CD4-positive, alpha-beta T cell treated with Interferon alpha-2 for 1 hour (primary cell): ENCODE data around the gene LDLRAD3.

Experiments
- DNase-seq, 2 donors: peaks; one replicate each; pipeline ENCODE4 v3.0.0-alpha.2; 2020 to 2022

LDLRAD3 gene

DNA sequence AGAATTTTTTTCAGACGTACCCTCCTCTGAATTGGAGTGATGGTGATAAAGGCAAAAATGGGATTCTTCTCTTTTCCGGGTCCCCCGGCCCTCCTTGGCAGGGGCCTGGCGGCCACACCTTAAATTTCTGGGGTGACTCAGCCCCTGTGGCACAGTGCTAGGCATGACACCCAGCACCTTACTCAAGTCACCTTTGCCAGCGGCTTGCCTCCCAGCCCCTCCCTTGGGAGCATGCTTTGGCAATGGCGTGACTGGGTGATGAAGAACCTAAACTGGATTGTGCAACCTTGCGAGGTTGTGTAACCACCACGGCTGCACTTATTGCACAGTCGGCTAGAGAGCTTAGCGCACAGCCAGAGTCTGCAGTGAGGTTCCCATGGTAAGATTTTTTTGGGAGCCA, 16.2 kb upstream of the LDLRAD3 start:
- peak in 1 of 2 donors; percentile 44 for DNase-seq

DNA sequence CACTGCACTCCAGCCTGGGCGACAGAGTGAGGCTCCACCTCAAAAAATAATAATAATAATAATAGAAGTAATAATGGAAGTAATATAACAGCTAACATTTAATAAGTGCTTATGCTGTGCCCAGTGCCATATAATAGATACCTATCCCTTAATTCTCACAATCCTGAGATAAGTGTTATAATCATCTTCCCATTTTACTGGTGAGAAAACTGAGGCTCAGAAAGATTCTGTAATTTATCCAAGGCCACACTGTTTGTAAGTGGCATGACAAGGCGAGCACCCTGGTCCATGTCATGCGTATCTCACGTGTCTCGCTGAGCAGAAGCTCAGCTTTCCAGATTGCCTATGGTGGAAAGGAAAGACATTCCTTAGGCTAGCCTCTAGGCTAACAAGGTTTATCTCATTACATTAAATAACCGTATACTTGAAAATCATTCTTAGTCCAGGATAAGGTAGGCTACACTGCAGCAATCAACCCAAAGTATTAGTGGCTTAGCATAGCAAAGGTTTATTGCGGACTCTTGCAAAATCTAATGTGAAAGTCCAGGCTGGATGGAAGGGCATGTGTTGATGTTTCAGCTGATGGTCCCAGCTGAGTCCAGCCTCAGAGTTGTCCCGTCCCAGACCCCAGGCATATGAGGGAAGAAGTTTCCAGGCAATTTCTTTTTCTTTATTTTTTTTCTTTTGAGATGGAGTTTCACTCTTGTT, 15.0 kb upstream of the LDLRAD3 start:
- no peak for DNase-seq

DNA sequence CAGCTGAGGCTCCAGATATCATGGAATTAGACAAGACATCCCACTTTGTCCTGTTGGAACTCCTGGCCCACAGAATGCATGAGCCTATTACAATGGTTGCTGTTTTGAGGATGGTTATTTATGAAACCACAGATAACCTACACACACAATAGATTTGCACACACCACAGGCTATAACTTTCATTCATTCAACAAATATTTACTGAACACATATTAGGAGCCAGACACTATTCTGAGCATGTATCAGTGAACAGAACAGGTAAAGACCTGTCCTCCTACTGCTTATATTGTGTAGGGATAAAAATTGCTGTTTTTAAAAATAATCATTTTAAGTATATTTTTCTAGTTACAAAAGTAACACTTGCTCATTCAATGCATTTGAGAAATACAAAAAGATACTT, 13.4 kb upstream of the LDLRAD3 start:
- DNase-seq = no peak

GRCh38 chr11:35932121-35932520, 11.7 kb upstream of the LDLRAD3 start:
- DNase-seq = no peak

- peak in 1 of 2 donors; percentile 9 for DNase-seq
These were observed 11.1 kb upstream of the LDLRAD3 start for GRCh38 chr11:35932681-35933319.

DNA sequence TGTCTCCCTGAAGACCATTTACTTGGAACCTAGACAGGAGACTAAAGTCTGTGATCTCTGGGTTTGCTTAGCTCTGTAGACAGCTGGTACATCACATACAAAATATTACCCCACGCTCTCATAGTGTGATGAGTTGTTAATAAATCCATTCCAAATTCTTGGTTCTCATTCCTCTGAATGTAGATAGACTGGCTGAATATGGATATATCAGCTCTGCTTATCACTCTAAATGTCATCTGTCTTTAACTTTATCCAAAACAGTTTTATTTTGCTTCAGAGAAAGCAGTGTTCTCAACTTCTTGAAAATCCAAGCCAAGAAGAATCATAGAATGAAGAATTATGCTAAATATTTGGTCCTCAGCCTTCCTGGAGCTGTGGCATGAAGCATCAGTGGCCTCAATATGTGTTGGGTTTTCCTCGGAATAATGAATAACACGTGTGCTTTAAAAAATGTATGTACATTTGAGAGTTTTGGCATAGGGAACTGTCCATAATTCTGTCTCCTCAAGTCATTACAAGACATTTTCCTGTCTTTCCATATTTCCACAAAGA, 10.5 kb upstream of the LDLRAD3 start:
- DNase-seq = no peak

DNA sequence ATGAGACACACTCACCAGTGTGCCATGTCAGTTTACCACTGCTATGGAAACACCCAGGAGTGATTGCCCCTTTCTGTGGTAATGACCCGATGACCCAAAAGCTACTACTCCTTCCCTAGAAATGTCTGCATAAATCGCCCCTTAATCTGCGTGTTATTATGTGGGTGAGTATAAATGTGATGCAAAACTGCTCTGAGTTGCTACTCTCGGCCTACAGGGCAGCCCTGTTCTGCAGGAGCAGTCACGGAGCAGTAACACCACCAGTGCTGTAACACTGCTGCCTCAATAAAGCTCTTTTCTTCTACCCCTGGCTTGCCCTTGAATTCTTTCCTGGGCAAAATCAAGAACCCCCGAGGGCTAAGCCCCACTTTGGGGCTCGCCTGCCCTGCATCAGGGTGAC, 9.6 kb upstream of the LDLRAD3 start:
- DNase-seq = no peak

DNA sequence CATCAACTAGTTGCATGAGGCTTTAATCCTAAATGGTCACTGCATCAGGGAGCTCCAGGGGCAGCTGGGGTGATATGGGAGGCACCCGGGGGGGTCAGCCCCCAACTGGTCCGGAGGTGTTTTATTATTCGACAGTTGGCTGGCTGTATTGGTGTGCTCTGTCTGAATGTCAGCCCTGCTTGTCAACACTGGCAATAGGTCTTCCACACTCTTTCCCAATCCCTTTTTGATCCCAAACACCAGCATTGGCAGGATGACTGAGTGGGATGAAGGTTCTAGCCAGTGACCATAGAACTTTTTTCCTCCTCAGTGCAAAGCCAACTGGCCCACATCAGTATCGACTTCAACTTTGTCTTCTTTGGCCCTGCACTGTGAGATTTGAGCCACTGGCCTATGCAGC, 8.9 kb upstream of the LDLRAD3 start:
- DNase-seq = no peak

DNA sequence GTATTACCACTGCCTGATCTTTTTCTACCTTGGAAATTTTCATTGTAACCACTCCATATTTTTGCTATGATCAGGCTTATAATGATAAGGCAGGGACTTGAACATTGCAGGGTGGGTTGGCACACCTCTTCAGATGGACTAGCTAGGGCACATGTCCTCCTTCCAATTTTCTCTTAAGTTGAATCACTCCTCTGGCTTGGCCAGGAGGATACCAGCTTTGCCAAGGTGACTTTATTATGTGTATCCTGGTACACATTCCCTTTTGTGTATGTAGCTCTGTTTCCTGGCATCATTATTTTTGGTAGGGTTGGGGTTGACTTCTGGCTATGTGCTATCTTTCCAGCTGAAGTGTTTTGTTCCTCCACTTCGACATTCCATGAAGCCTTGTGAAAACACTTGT, 8.5 kb upstream of the LDLRAD3 start:
- DNase-seq = no peak

GRCh38 chr11:35937111-35937510, 6.8 kb upstream of the LDLRAD3 start:
- DNase-seq = no peak

DNA sequence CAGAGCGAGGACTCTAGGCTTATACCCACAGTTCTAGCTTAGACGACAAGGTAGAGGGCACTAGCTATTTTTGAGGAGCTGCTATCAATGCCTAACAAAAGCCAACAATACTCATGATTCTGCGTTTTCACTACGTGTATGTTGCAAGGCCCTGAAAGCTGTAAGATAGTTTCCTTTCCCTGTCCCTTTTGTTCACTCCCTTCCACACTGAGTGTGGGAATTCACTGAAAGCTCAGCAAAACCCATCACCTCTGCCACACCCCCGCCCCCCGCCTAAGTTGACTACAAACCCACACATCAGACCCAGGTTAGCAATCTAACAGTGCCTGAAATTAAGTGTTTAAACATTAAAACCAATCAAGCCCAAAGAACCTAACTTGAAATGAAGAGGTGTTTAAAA, 6.2 kb upstream of the LDLRAD3 start:
- DNase-seq = no peak

DNA sequence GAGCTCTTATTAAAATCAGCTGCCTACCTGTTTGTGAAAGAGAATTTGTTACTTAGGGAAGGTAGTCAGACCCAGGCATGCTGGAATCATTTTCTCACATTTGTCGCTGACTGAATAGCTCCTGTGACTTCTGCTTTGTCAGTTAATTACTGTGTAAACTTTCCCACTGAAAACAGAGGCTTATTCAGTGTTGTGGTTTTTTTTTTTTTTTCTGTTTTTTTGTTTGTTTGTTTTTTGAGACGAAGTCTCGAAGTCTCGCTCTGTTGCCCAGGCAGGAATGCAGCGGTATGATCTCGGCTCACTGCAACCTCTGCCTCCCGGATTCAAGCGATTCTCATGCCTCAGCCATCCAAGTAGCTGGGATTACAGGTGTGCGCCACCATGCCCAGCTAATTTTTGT, 5.6 kb upstream of the LDLRAD3 start:
- no peak for DNase-seq

DNA sequence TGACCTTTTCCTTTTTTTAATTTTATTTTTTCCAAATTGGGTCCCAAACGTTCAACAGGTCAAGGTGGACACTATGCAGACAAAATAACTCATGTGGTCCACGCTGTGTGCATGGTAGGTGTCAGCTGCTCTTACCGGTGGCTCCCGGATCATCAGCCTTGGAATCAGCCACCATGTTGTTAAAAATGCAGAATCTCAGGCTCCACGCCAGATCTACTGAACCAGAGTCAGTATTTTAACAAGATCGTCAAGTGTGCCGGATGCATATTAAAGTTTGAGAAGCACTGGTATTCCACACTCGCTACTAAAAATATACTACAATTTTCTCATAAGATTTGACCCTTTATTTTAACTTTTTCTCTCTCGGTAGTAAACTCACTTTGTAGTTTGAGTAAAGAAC, 553 bp upstream of the LDLRAD3 start:
- no peak for DNase-seq

- no peak for DNase-seq
These were observed 758 bp downstream of the LDLRAD3 start for GRCh38 chr11:35944503-35945136.

DNA sequence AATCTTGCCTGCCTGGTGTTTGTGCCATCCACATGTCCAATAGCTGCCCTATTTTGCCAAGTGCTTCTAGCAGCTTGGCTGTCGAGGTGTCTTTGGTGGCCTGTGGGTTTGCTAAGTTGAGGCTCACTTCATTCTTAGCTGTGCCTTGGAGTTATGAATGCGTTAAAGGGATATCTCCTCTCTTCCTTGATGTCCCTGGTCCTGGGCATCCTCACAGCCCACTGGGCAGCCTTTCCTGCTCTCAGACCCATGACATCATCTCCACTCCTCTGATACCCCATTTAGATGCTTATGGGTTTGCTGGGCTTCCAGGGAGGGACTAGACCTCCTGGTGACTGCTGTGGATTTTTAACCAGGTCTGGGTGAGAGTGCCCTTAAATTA, 1.3 kb downstream of the LDLRAD3 start:
- DNase-seq = no peak

GRCh38 chr11:35946766-35947165, 2.9 kb downstream of the LDLRAD3 start:
- no peak for DNase-seq

DNA sequence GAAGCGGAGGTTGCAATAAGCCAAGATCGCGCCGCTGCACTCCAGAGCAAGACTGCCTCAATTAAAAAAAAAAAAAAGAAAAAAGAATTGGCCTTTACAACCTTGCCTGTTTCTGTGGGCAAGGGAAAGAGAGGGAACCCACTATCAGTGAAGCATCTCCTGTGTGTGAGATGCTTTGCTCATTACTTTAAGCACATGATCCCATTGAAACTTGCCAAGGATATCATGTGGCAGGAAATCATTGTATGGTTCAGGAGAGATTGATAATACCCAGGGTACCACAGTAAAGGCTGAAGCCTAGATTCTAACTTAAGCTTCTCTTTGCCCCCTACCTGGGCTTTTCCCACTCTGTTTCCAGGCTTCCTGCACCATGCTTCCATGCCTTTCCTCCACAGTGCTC, 3.6 kb downstream of the LDLRAD3 start:
- no peak for DNase-seq

DNA sequence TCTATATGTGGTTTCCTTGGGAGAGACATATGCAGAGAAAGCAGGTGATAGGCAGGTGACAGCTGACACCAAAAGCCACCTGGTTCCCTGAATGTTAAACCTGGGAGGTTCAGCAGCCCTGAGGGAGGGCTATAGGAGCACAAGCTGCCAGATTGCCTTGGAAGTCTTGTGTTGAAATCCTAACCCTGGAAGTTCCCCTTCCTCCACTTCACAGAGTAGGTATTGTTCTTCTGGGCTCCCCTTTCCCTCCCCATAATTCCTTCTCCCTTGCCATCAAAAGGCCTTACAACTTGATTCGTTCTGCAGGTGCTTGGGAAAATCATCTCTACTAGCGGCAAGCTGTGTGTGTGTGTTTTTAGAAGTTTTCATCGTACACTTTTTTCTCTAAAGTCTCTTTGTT, 5.4 kb downstream of the LDLRAD3 start:
- DNase-seq = no peak

- no peak for DNase-seq
These were observed 6.2 kb downstream of the LDLRAD3 start for GRCh38 chr11:35950082-35950481.

DNA sequence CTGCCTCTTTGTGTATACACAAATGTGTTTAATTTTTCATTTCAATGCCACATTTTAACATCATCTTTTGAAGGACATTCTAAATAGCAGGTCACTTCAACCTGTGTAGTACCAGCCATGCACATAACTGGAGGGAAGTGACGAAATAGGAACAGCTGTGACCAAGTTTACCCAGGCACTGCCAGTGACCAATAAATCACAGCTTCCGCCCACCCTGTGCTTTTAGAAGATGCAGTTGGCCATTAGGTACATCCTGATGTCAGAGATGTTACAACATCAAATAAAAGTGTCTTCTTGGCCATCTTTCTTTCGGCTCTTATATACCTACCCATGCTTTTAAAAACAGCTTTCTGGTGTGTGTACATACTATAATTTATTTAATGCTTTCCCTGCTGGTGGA, 7.8 kb downstream of the LDLRAD3 start:
- DNase-seq = no peak

GRCh38 chr11:35953081-35953760, 9.4 kb downstream of the LDLRAD3 start:
- DNase-seq = no peak

GRCh38 chr11:35954205-35954604, 10.3 kb downstream of the LDLRAD3 start:
- no peak for DNase-seq

- DNase-seq = no peak
These were observed 11.8 kb downstream of the LDLRAD3 start for GRCh38 chr11:35955636-35956035.
